Measurements from ENCODE around the gene RSAD2. TPM values are rescaled to one million over a fixed set of nuclear protein-coding genes. Genes with fewer than 3 reads are reported as not detected.
A peak's percentile ranks its signal among the peaks of the same experiment; 100 is the strongest.

Gene RSAD2
- total RNA-seq, 6 donors from 2014 or later = 8.4 to 20.0 (median 11.0) TPM

DNA sequence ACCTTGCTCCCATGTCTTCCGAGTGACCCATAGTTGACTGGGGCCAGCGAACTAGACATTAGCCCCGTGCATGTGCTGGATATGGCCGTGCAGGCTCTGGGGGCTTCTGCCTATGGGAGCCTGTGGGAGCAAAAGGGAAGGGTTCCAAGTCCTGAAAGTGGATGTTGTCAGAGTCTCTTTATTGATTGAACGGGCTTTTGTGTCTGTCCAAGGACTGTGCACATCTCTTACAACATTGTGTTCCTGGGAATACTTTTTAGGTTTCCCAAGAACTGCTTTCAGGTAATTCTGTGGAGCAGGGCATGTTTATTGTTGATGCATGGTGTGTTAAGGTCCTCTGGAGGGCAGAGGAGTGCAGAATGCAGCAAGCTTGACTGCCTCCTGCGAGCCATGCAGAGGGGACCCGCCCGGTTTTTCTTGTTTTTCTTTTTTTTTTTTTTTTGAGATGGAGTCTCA is 44.7 kb downstream of the RSAD2 start:
- no peak for ATAC-seq (ENCODE audit: low FRiP score in 2 of 2)
- peak in 1 of 2 donors; percentile 41 for DNase-seq
- WGBS, 2 donors = 72% methylated on average over 8 of the region's 8 CpGs
- peaks cover 18 to 24% (median 21%) of the 10 kb centered on the region in 4 donors for H3K4me1 ChIP-seq
- no peaks in the 10 kb centered on the region for H3K36me3 ChIP-seq
- H3K4me3 ChIP-seq = no peak overlapping the region
- H3K9me3 ChIP-seq = no peaks in the 10 kb centered on the region
- TF ChIP-seq POLR2AphosphoS5 (IDR thresholded peaks at IDR 0.05) (no peak), POLR2A (IDR thresholded peaks at IDR 0.05) (no peak), EP300 (IDR thresholded peaks at IDR 0.05) (no peak)
- TF ChIP-seq, protein P1, sequence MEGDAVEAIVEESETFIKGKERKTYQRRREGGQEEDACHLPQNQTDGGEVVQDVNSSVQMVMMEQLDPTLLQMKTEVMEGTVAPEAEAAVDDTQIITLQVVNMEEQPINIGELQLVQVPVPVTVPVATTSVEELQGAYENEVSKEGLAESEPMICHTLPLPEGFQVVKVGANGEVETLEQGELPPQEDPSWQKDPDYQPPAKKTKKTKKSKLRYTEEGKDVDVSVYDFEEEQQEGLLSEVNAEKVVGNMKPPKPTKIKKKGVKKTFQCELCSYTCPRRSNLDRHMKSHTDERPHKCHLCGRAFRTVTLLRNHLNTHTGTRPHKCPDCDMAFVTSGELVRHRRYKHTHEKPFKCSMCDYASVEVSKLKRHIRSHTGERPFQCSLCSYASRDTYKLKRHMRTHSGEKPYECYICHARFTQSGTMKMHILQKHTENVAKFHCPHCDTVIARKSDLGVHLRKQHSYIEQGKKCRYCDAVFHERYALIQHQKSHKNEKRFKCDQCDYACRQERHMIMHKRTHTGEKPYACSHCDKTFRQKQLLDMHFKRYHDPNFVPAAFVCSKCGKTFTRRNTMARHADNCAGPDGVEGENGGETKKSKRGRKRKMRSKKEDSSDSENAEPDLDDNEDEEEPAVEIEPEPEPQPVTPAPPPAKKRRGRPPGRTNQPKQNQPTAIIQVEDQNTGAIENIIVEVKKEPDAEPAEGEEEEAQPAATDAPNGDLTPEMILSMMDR (IDR thresholded peaks at IDR 0.05) = no peak
- H3K27me3 ChIP-seq = no peaks in the 10 kb centered on the region
- H3K27ac ChIP-seq = no peak overlapping the region

GRCh38 chr2:6923319-6923718 is 45.7 kb downstream of the RSAD2 start:
- Histone ChIP-seq H3K27ac (no peak overlapping the region), H3K27me3 (no peaks in the 10 kb centered on the region), H3K9me3 (no peaks in the 10 kb centered on the region), H3K4me3 (no peak overlapping the region), H3K4me1 (peaks cover 22 to 29% (median 24%) of the 10 kb centered on the region in 4 donors), H3K36me3 (no peaks in the 10 kb centered on the region)
- no peak for ATAC-seq (ENCODE audit: low FRiP score in 2 of 2)
- 70 to 79% methylated on average over 10 of the region's 10 CpGs for WGBS, 2 donors
- TF ChIP-seq POLR2A (IDR thresholded peaks at IDR 0.05) = no peak
- TF ChIP-seq EP300 (IDR thresholded peaks at IDR 0.05) = no peak
- no peak for TF ChIP-seq POLR2AphosphoS5 (IDR thresholded peaks at IDR 0.05)
- TF ChIP-seq, protein P1 (IDR thresholded peaks at IDR 0.05) = no peak
- peak in 1 of 2 donors; percentile 8 for DNase-seq

DNA sequence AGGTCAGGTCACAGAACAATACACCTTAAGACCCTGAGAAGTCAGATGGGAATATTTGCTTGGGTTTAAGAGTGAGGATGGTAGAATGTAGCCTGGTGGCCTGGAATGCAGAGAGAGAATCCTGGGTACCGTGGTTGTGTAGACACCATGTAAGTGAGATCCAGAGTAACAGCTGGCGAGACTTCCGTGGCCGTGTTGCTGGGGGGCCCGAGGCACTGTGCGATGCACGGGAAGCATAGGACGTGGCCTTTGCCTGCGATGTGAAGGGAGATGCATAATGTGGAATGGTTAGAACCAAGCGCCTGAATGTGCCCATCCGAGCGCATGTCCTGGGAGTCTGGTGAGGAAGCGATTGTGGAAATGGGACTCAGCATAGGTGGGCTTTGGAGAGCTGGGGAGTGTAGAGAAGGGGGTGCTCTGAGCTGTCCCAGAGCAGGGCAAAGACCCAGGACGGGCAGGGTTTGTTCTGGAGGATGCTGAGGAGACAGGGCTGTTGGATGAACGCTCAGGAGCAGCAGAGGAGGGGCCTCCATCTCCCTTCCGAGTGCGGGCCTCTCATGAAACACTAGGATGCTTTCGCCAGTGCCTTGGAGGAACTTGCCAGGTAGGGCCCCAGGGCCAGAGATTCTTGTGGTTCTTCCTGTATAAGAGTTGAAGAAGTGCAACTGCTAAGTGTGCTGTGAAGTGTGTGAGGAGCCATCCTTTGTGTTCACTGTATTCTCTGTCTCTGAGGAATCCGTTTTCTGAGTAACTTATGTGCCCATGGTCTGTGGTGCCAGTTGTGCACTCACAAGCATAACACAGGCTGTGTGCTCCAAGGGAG is 46.7 kb downstream of the RSAD2 start:
- no peaks in the 10 kb centered on the region for H3K36me3 ChIP-seq
- H3K27ac ChIP-seq = no peak overlapping the region
- peak in 1 of 2 donors; percentile 58 for DNase-seq
- H3K4me1 ChIP-seq = peaks cover 15 to 29% (median 23%) of the 10 kb centered on the region in 4 donors
- no peaks in the 10 kb centered on the region for H3K27me3 ChIP-seq
- no peak overlapping the region for H3K4me3 ChIP-seq
- TF ChIP-seq EP300 (IDR thresholded peaks at IDR 0.05) (no peak), POLR2A (IDR thresholded peaks at IDR 0.05) (no peak), POLR2AphosphoS5 (IDR thresholded peaks at IDR 0.05) (no peak)
- 91% methylated on average over 17 to 19 of the region's 19 CpGs for WGBS, 2 donors
- no peak for ATAC-seq (ENCODE audit: low FRiP score in 2 of 2)
- no peaks in the 10 kb centered on the region for H3K9me3 ChIP-seq

GRCh38 chr2:6924924-6925409 is 47.4 kb downstream of the RSAD2 start:
- ATAC-seq (ENCODE audit: low FRiP score in 2 of 2) = no peak
- peaks cover 19 to 35% (median 24%) of the 10 kb centered on the region in 4 donors for H3K4me1 ChIP-seq
- 68 to 72% methylated on average over 7 of the region's 7 CpGs for whole genome bisulfite sequencing, 2 donors

More at GRCh38 chr2:6924924-6925409, 47.4 kb downstream of the RSAD2 start:
- no peaks in the 10 kb centered on the region for H3K9me3 ChIP-seq
- no peaks in the 10 kb centered on the region for H3K36me3 ChIP-seq
- no peaks in the 10 kb centered on the region for H3K27me3 ChIP-seq
- H3K4me3 ChIP-seq = no peak overlapping the region
- DNase-seq = no peak
- TF ChIP-seq POLR2AphosphoS5 (IDR thresholded peaks at IDR 0.05) (no peak), EP300 (IDR thresholded peaks at IDR 0.05) (no peak), POLR2A (IDR thresholded peaks at IDR 0.05) (no peak)
- TF ChIP-seq, protein P1 (IDR thresholded peaks at IDR 0.05) = no peak
- H3K27ac ChIP-seq = no peak overlapping the region
